Hepatocyte (in vitro differentiated cells): ENCODE measurements around the gene PWP2.
"Not testable (repeated sequence)": the region's sequence is repeated elsewhere in the genome, so short reads cannot be mapped to it uniquely, and the experiment has no call there.

Source experiments
- EZH2 ChIP-seq: fragments of 200-600 bp; sonication (generic); IDR thresholded peaks from 2 replicates; pipeline ENCODE4 v1.6.1; 2016; ENCODE audit warnings: antibody characterized with exemption, mild to moderate bottlenecking, borderline replicate concordance
- EZH2phosphoT487 ChIP-seq: fragments of 200-600 bp; sonication (generic); IDR thresholded peaks from one replicate; pipeline ENCODE4 v1.6.1; 2018; ENCODE audit warnings: antibody characterized with exemption, mild to moderate bottlenecking, low read depth, moderate library complexity; ENCODE audit not compliant: unreplicated experiment, severe bottlenecking
- TF ChIP-seq, protein P1 (sequence below): fragments of 200-600 bp; sonication (generic); IDR thresholded peaks from 2 replicates; pipeline ENCODE4 v1.5.1; 2016; ENCODE audit warnings: antibody characterized with exemption, mild to moderate bottlenecking; ENCODE audit not compliant: poor library complexity

DNA sequence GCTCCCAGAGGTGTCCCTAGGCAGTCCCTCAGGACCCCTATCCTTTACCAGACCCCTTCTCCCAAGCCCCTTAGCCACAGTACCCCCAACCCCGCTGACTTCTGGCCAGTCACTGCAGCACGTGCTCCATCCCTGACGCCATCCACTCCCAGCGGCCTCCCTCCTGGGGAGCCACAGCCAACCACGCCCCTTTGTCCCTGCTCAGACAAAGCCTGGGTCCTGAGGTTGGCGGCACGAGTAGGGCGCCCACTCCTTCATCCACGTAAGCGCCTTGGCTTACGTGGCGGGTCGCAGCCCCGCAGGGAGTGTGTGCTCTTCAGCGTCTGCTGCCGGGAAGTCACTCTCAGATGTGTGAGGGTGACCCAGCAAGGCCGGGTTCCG, 33.3 kb downstream of the PWP2 start:
- TF ChIP-seq, protein P1, sequence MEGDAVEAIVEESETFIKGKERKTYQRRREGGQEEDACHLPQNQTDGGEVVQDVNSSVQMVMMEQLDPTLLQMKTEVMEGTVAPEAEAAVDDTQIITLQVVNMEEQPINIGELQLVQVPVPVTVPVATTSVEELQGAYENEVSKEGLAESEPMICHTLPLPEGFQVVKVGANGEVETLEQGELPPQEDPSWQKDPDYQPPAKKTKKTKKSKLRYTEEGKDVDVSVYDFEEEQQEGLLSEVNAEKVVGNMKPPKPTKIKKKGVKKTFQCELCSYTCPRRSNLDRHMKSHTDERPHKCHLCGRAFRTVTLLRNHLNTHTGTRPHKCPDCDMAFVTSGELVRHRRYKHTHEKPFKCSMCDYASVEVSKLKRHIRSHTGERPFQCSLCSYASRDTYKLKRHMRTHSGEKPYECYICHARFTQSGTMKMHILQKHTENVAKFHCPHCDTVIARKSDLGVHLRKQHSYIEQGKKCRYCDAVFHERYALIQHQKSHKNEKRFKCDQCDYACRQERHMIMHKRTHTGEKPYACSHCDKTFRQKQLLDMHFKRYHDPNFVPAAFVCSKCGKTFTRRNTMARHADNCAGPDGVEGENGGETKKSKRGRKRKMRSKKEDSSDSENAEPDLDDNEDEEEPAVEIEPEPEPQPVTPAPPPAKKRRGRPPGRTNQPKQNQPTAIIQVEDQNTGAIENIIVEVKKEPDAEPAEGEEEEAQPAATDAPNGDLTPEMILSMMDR: not testable (repeated sequence)
- TF ChIP-seq EZH2, EZH2phosphoT487: not testable (repeated sequence)
